ENCODE results near the gene EARS2.
A peak's percentile ranks its signal among the peaks of the same experiment; 100 is the strongest.
"Not testable (repeated sequence)": the region's sequence is repeated elsewhere in the genome, so short reads cannot be mapped to it uniquely, and the experiment has no call there.

The EARS2 gene

GRCh38 chr16:23566724-23567123, 9.6 kb upstream of the EARS2 start:
- ATAC-seq: no peak

- ATAC-seq: no peak
Measured at GRCh38 chr16:23564575-23565363, 7.6 kb upstream of the EARS2 start.

- ATAC-seq: no peak
Measured at GRCh38 chr16:23563186-23563585, 6.0 kb upstream of the EARS2 start.

DNA sequence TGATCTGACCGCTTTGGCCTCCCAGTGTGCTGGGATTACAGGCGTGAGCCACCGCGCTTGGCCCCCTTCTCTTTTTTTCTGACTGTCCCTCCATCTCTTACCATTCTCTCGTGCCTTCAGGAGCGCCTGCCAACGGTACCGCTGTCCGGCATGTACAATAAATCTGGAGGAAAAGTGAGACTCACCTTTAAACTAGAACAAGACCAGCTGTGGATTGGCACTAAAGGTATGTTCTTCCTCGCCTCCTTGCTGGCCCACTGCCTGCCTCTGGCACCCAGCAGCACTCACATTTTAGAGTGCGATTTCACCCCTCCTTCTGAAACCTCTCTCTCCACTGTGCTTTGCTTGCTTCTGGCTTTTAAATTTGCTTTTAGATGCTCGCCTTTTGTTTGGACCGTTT, 5.4 kb upstream of the EARS2 start:
- no peak for ATAC-seq

GRCh38 chr16:23561586-23561985, 4.4 kb upstream of the EARS2 start:
- ATAC-seq: no peak

DNA sequence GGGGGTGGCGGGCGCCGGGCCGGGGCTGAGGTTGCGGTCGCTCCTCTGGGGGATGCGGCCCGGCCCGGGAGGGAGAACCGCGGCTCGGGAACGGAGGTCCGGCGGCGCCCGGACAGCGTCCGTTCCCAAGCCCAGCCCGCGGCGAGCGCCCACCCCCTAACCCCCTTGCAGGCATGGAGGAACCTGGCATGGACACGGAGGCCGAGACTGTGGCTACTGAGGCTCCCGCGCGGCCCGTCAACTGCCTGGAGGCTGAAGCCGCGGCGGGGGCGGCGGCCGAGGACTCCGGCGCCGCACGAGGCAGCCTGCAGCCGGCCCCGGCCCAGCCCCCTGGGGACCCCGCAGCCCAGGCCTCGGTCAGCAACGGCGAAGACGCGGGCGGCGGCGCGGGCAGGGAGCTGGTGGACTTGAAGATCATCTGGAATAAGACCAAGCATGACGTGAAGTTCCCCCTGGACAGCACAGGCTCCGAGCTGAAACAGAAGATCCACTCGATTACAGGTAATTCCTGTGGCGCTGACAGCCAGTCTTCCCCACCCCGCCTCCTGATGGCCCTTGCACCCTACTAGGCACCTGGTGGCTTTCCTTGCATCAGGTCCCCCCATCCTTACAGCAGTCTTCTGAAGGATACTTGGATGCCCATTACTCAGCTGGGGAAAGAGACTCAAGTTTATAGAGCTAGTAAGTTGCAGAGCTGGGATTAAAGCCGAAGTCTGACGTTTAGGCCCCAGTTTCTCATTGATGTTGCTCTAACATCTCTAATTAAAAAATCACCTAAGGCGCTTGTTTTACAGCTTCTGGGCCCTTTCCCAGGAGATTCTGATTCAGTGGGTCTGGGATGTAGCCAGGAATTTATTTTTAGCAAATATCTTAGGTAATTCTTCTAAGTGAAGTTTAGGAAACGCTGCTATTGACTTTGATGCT, 891 bp upstream of the EARS2 start:
- ATAC-seq: peak in 1 of 2 donors; percentile 0

DNA sequence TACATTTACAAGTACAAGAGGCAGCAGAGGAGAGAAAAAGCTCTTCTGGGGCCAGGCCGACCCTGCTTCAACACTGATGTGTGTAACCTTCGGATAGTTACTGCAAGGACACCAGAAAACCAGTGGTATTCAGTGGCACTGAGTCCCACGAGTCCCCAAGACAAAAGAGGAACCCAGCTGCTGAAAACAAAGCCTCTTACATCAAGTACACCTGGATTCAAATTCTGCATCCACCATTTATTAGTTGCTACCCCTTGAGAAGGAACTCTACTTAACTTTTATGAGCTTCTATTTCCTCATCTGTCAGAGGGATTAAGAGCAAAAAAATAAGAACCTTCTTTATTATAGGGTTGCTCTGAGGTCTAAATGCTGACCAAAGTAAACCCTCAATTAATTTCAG, 2.6 kb downstream of the EARS2 start:
- ATAC-seq: no peak

DNA sequence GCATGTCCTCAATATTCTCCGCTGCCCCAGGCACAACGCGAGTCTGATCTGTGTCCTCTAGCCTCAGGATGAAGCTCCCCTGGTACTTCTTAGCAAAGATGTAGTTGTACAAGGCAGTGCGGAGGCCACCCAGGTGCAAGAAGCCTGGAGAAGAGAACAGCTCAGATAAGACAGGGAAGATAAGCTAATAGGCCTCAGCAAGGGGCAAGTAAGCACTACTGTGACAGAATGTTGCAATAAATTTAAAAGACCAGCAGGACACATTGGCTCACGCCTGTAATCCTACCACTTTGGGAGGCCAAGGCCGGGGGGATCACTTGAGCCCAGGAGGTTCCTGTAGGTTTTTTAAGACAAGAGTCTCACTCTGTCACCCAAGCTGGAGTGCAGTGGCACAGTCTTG, 5.0 kb downstream of the EARS2 start:
- ATAC-seq: no peak

DNA sequence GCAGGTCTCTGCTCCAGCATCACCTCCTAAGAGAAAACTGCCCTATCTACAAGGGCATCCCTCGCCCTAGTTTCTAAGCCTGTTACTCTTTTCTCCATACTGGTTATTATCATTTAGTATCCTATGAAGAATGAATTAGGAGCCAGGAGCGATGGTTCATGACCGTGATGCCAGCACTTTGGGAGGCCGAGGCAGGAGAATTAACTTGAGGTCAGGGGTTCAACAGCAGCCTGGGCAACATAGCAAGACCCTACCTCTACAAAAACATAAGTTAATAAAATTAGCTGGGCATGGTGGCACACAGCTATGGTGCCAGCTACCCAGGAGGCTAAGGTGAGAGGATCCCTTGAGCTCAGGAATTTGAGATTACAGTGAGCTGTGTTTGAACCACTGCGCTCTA, 7.2 kb downstream of the EARS2 start:
- no peak for ATAC-seq

GRCh38 chr16:23544436-23544835, 12.7 kb downstream of the EARS2 start:
- no peak for ATAC-seq

DNA sequence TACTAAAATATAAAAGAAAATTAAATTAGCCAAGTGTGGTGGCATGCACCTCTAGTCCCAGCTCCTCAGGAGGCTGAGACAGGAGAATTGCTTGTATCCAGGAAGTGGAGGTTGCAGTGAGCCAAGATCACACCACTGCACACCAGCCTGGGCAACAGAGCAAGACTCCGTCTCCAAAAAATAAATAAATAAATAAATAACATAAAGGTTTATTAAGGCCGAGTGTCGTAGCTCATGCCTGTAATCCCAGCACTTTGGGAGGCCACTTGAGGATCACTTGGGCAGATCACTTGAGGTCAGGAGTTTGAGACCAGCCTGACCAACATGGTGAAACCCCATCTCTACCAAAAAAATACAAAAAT, 16.4 kb downstream of the EARS2 start:
- ATAC-seq: not testable (repeated sequence)

DNA sequence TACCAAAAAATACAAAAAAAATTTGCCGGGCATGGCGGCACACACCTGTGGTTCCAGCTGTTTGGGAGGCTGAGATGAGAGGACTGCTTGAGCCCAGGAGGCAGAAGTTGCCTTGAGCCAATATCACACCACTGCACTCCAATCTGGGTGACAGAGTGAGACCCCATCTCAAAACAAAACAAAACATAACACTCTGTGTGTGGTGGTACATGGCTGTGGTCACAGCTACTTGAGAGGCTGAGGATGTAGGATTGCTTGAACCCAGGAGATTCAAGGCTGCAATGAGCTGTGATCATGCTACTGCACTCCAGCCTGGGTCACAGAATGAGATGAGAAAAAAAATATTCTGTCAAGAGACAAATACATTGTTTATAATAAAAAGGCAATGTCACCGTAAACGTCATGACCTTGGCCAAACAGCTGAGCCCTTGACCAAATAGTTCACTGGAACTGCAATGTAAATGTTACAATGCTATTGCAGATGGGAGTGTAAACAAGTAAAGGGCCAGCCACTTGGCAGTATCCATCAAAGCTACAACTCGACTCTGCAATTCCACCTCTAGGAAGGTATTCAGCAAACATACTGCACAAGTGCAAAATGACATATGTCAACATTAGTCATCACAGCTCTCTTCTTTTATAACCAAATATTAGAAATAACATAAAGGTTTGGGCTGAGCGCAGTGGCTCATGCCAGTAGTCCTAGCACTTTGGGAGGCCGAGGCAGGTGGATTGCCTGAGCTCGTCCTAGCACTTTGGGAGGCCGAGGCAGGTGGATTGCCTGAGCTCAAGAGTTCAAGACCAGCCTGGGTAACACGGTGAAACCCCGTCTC, 16.9 kb downstream of the EARS2 start:
- no peak for ATAC-seq

GRCh38 chr16:23538919-23539278, 18.3 kb downstream of the EARS2 start:
- ATAC-seq: no peak

DNA sequence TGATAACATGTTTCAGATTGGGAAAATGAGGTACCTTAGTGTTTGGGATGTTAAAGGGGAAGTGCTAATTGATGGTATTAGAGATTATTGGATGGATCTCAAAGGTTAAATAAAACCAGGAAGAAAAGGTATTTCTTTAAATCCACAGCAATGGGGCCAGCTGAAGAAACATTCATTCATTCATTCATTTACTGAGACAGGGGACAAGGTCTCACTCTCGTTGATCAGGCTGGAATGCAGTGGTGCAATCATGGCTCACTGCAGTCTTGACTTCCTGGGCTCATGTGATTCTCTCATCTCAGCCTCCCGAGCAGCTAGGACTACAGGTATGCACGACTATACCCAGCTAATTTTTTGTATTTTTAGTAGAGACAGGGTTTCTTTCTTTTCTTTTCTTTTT, 19.8 kb downstream of the EARS2 start:
- no peak for ATAC-seq

GRCh38 chr16:23535901-23536300, 21.2 kb downstream of the EARS2 start:
- ATAC-seq: no peak

GRCh38 chr16:23534868-23535860, 22.0 kb downstream of the EARS2 start:
- no peak for ATAC-seq

DNA sequence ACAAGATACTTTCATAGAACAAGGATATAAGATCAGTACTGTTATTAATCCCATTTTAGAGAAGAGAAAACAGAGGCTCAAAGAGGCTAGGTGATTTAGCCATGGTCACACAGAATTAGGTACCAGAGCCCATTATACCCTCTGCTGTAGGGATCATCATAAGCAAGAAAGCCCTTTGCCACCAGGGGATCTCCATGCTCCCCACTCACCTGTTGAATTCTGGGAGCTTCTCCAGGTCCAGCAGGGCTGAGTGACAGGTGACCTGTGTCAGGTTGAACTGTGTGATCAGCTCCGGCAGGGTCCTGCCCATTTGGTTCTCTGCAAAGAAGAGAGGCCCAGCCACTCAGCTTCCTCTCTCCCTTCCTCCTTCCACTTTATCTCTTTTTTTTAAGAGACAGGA, 24.7 kb downstream of the EARS2 start:
- ATAC-seq: no peak

GRCh38 chr16:23530062-23530461, 27.1 kb downstream of the EARS2 start:
- ATAC-seq: no peak

- no peak for ATAC-seq
Measured at GRCh38 chr16:23528644-23529310, 28.4 kb downstream of the EARS2 start.

GRCh38 chr16:23527961-23528643, 29.0 kb downstream of the EARS2 start:
- ATAC-seq: no peak

GRCh38 chr16:23524886-23525285, 32.3 kb downstream of the EARS2 start:
- ATAC-seq: no peak

Measured in activated CD4-positive, CD25-positive, alpha-beta regulatory T cell treated with anti-CD3 and anti-CD28 coated beads, Interleukin-2, amount 50 U/mL, for 24 hours (primary cell).